ENCODE measurements around the gene ZNF474.

The ZNF474 gene

GRCh38 chr5:122110987-122111386, 18.4 kb upstream of the ZNF474 start:
- no peak overlapping the region for H2BK120ac ChIP-seq (ENCODE audit: low read depth, low read length)
- H3K9ac ChIP-seq (ENCODE audit: low read length) = no peak overlapping the region
- H3K4me3 ChIP-seq (ENCODE audit: low read length) = no peak overlapping the region
- H3K56ac ChIP-seq (ENCODE audit: low read length) = no peak overlapping the region
- no peak overlapping the region for H4K8ac ChIP-seq (ENCODE audit: low read depth, low read length)
- H3K27ac ChIP-seq (ENCODE audit: low read depth, low read length) = no peak overlapping the region
- no peaks in the 10 kb centered on the region for H3K79me1 ChIP-seq (ENCODE audit: low read length)
- no CpG with 5 or more reads among the region's 3 CpGs for WGBS (ENCODE audit: extremely low coverage, insufficient coverage, low lambda C conversion rate)
- H3K23ac ChIP-seq (ENCODE audit: low read length) = no peak overlapping the region
- no peak overlapping the region for H2BK5ac ChIP-seq (ENCODE audit: low read length)
- H3K36me3 ChIP-seq (ENCODE audit: control insufficient read depth, insufficient read depth, low read length) = no peaks in the 10 kb centered on the region
- no peak overlapping the region for H3K4me2 ChIP-seq (ENCODE audit: low read length)
- no peaks in the 10 kb centered on the region for H3K4me1 ChIP-seq (ENCODE audit: control insufficient read depth, low read depth, low read length)
- H3K79me2 ChIP-seq (ENCODE audit: control insufficient read depth, insufficient read depth, low read length) = no peaks in the 10 kb centered on the region
- no peaks in the 10 kb centered on the region for H3K27me3 ChIP-seq (ENCODE audit: insufficient read depth, low read length, poor library complexity)
- no peak overlapping the region for H2AK5ac ChIP-seq (ENCODE audit: low read length)
- H4K5ac ChIP-seq (ENCODE audit: low read length) = no peak overlapping the region
- no peak overlapping the region for H3K18ac ChIP-seq (ENCODE audit: low read length)
- no peak for DNase-seq
- H2BK15ac ChIP-seq (replicated peaks; ENCODE audit: low read depth) = no peak overlapping the region
- no peak overlapping the region for H3K4ac ChIP-seq (ENCODE audit: low read depth, low read length)

- no peak overlapping the region for H2BK5ac ChIP-seq (ENCODE audit: low read length)
- no peak overlapping the region for H4K5ac ChIP-seq (ENCODE audit: low read length)
- H2BK120ac ChIP-seq (ENCODE audit: low read depth, low read length) = no peak overlapping the region
- no peak overlapping the region for H3K9ac ChIP-seq (ENCODE audit: low read length)
- no peak overlapping the region for H3K4ac ChIP-seq (ENCODE audit: low read depth, low read length)
- H3K79me2 ChIP-seq (ENCODE audit: control insufficient read depth, insufficient read depth, low read length) = no peaks in the 10 kb centered on the region
- no peak overlapping the region for H3K23ac ChIP-seq (ENCODE audit: low read length)
- no peak overlapping the region for H3K4me3 ChIP-seq (ENCODE audit: low read length)
- H2AK5ac ChIP-seq (ENCODE audit: low read length) = no peak overlapping the region
- no CpG with 5 or more reads among the region's 5 CpGs for WGBS (ENCODE audit: extremely low coverage, insufficient coverage, low lambda C conversion rate)
- no peak for DNase-seq
- no peaks in the 10 kb centered on the region for H3K27me3 ChIP-seq (ENCODE audit: insufficient read depth, low read length, poor library complexity)
- no peak overlapping the region for H2BK15ac ChIP-seq (replicated peaks; ENCODE audit: low read depth)
- H3K4me2 ChIP-seq (ENCODE audit: low read length) = no peak overlapping the region
- no peak overlapping the region for H3K56ac ChIP-seq (ENCODE audit: low read length)
- no peak overlapping the region for H3K18ac ChIP-seq (ENCODE audit: low read length)
- H3K36me3 ChIP-seq (ENCODE audit: control insufficient read depth, insufficient read depth, low read length) = no peaks in the 10 kb centered on the region
- no peaks in the 10 kb centered on the region for H3K4me1 ChIP-seq (ENCODE audit: control insufficient read depth, low read depth, low read length)
- no peak overlapping the region for H4K8ac ChIP-seq (ENCODE audit: low read depth, low read length)
- no peak overlapping the region for H3K27ac ChIP-seq (ENCODE audit: low read depth, low read length)
- no peaks in the 10 kb centered on the region for H3K79me1 ChIP-seq (ENCODE audit: low read length)
Measured at GRCh38 chr5:122111460-122111859, 17.9 kb upstream of the ZNF474 start.

GRCh38 chr5:122112063-122112462, 17.3 kb upstream of the ZNF474 start:
- no peak overlapping the region for H2BK15ac ChIP-seq (replicated peaks; ENCODE audit: low read depth)
- H4K5ac ChIP-seq (ENCODE audit: low read length) = no peak overlapping the region
- no peak overlapping the region for H3K4me2 ChIP-seq (ENCODE audit: low read length)
- no peak overlapping the region for H2BK5ac ChIP-seq (ENCODE audit: low read length)
- no peak overlapping the region for H3K56ac ChIP-seq (ENCODE audit: low read length)
- no peak overlapping the region for H2AK5ac ChIP-seq (ENCODE audit: low read length)
- no peak overlapping the region for H3K18ac ChIP-seq (ENCODE audit: low read length)
- H3K27ac ChIP-seq (ENCODE audit: low read depth, low read length) = no peak overlapping the region
- no peaks in the 10 kb centered on the region for H3K79me2 ChIP-seq (ENCODE audit: control insufficient read depth, insufficient read depth, low read length)
- no peak overlapping the region for H3K9ac ChIP-seq (ENCODE audit: low read length)
- no peak for DNase-seq
- no peaks in the 10 kb centered on the region for H3K27me3 ChIP-seq (ENCODE audit: insufficient read depth, low read length, poor library complexity)
- no CpG with 5 or more reads among the region's 3 CpGs for WGBS (ENCODE audit: extremely low coverage, insufficient coverage, low lambda C conversion rate)
- H4K8ac ChIP-seq (ENCODE audit: low read depth, low read length) = no peak overlapping the region
- no peak overlapping the region for H3K4ac ChIP-seq (ENCODE audit: low read depth, low read length)
- no peak overlapping the region for H2BK120ac ChIP-seq (ENCODE audit: low read depth, low read length)
- no peaks in the 10 kb centered on the region for H3K4me1 ChIP-seq (ENCODE audit: control insufficient read depth, low read depth, low read length)
- no peak overlapping the region for H3K4me3 ChIP-seq (ENCODE audit: low read length)
- H3K23ac ChIP-seq (ENCODE audit: low read length) = no peak overlapping the region
- no peaks in the 10 kb centered on the region for H3K79me1 ChIP-seq (ENCODE audit: low read length)
- H3K36me3 ChIP-seq (ENCODE audit: control insufficient read depth, insufficient read depth, low read length) = no peaks in the 10 kb centered on the region

- Histone ChIP-seq H2BK5ac (ENCODE audit: low read length) (no peak overlapping the region), H3K79me2 (ENCODE audit: control insufficient read depth, insufficient read depth, low read length) (no peaks in the 10 kb centered on the region), H3K56ac (ENCODE audit: low read length) (no peak overlapping the region), H3K36me3 (ENCODE audit: control insufficient read depth, insufficient read depth, low read length) (no peaks in the 10 kb centered on the region), H3K27ac (ENCODE audit: low read depth, low read length) (no peak overlapping the region), H2BK120ac (ENCODE audit: low read depth, low read length) (no peak overlapping the region), H3K4ac (ENCODE audit: low read depth, low read length) (no peak overlapping the region), H2AK5ac (ENCODE audit: low read length) (no peak overlapping the region), H3K27me3 (ENCODE audit: insufficient read depth, low read length, poor library complexity) (no peaks in the 10 kb centered on the region), H3K79me1 (ENCODE audit: low read length) (no peaks in the 10 kb centered on the region), H3K4me2 (ENCODE audit: low read length) (no peak overlapping the region), H4K8ac (ENCODE audit: low read depth, low read length) (no peak overlapping the region), H4K5ac (ENCODE audit: low read length) (no peak overlapping the region), H3K4me1 (ENCODE audit: control insufficient read depth, low read depth, low read length) (no peaks in the 10 kb centered on the region), H2BK15ac (replicated peaks; ENCODE audit: low read depth) (no peak overlapping the region), H3K23ac (ENCODE audit: low read length) (no peak overlapping the region), H3K18ac (ENCODE audit: low read length) (no peak overlapping the region), H3K4me3 (ENCODE audit: low read length) (no peak overlapping the region), H3K9ac (ENCODE audit: low read length) (no peak overlapping the region)
- DNase-seq = no peak
- WGBS (ENCODE audit: extremely low coverage, insufficient coverage, low lambda C conversion rate) = no CpG with 5 or more reads among the region's 6 CpGs
Measured at GRCh38 chr5:122112733-122113558, 16.4 kb upstream of the ZNF474 start.

GRCh38 chr5:122114501-122114900, 14.8 kb upstream of the ZNF474 start:
- no peak overlapping the region for H3K23ac ChIP-seq (ENCODE audit: low read length)
- no peak overlapping the region for H3K56ac ChIP-seq (ENCODE audit: low read length)
- H3K79me2 ChIP-seq (ENCODE audit: control insufficient read depth, insufficient read depth, low read length) = no peaks in the 10 kb centered on the region
- no peak overlapping the region for H4K8ac ChIP-seq (ENCODE audit: low read depth, low read length)
- H3K36me3 ChIP-seq (ENCODE audit: control insufficient read depth, insufficient read depth, low read length) = no peaks in the 10 kb centered on the region
- H3K4me2 ChIP-seq (ENCODE audit: low read length) = no peak overlapping the region
- H3K4ac ChIP-seq (ENCODE audit: low read depth, low read length) = no peak overlapping the region
- no peak overlapping the region for H3K4me3 ChIP-seq (ENCODE audit: low read length)
- WGBS (ENCODE audit: extremely low coverage, insufficient coverage, low lambda C conversion rate) = no CpG with 5 or more reads among the region's 2 CpGs
- H3K27me3 ChIP-seq (ENCODE audit: insufficient read depth, low read length, poor library complexity) = no peaks in the 10 kb centered on the region
- no peak overlapping the region for H2BK120ac ChIP-seq (ENCODE audit: low read depth, low read length)
- no peaks in the 10 kb centered on the region for H3K79me1 ChIP-seq (ENCODE audit: low read length)
- no peak overlapping the region for H3K27ac ChIP-seq (ENCODE audit: low read depth, low read length)
- no peak overlapping the region for H2AK5ac ChIP-seq (ENCODE audit: low read length)
- H3K9ac ChIP-seq (ENCODE audit: low read length) = no peak overlapping the region
- H2BK5ac ChIP-seq (ENCODE audit: low read length) = no peak overlapping the region
- no peak overlapping the region for H3K18ac ChIP-seq (ENCODE audit: low read length)
- DNase-seq = no peak
- H2BK15ac ChIP-seq (replicated peaks; ENCODE audit: low read depth) = no peak overlapping the region
- H3K4me1 ChIP-seq (ENCODE audit: control insufficient read depth, low read depth, low read length) = no peaks in the 10 kb centered on the region
- no peak overlapping the region for H4K5ac ChIP-seq (ENCODE audit: low read length)

All from mesendoderm (in vitro differentiated cells).